HL-60 (cell line): Measurements from ENCODE around the gene PIM3.

Experiments used
- DNase-seq, 2 experiments: peaks; one replicate each; pipeline ENCODE4 v3.0.0-alpha.2; 2010 to 2020; ENCODE audit warnings: low read depth in 1 of 2, low spot score in 1 of 2
- H3K27ac ChIP-seq: fragments of 250-450 bp; sonication (Bioruptor Pico); replicated peaks from 2 replicates; pipeline ENCODE4 v1.5.1; 2020; ENCODE audit warnings: mild to moderate bottlenecking, moderate library complexity
- H3K27me3 ChIP-seq: fragments of 250-450 bp; sonication (Bioruptor Pico); 2 replicates; pipeline ENCODE4 v1.5.1; 2021; ENCODE audit warnings: mild to moderate bottlenecking, moderate library complexity; ENCODE audit not compliant: insufficient read depth, poor library complexity, severe bottlenecking
- H3K4me3 ChIP-seq: replicated peaks from 2 replicates; pipeline ENCODE4 v1.5.1; 2011; ENCODE audit warnings: mild to moderate bottlenecking, control low read depth, low read length; ENCODE audit not compliant: insufficient read depth
- CTCF ChIP-seq: IDR thresholded peaks from one replicate; pipeline ENCODE4 v1.5.1; 2011; ENCODE audit warnings: low read length, control low read depth, inconsistent platforms; ENCODE audit not compliant: insufficient read depth
- GABPA ChIP-seq: IDR thresholded peaks from 2 replicates; pipeline ENCODE4 v1.6.1; 2012; ENCODE audit warnings: low read depth
- POLR2AphosphoS5 ChIP-seq: IDR thresholded peaks from 2 replicates; pipeline ENCODE4 v1.6.1; 2012; ENCODE audit warnings: low read depth
- REST ChIP-seq: IDR thresholded peaks from 2 replicates; pipeline ENCODE4 v1.6.1; 2012; ENCODE audit warnings: low read depth; ENCODE audit not compliant: insufficient replicate concordance
- SPI1 ChIP-seq: IDR thresholded peaks from 2 replicates; pipeline ENCODE4 v1.6.1; 2012; ENCODE audit warnings: low read depth, mild to moderate bottlenecking, borderline replicate concordance

PIM3 gene

GRCh38 chr22:49917974-49918910 is 42.3 kb upstream of the PIM3 start, which contains the start of the genes ALG12 and CRELD2:
TSS of gene ALG12 (minus strand) at chr22:49918438. CDS start at chr22:49913765, 4,673 bp downstream.
TSS of gene CRELD2 (plus strand) at chr22:49918634. CDS start at chr22:49918770, 136 bp downstream.
- H3K27ac ChIP-seq, result peak within 1 kb of the TSS; percentile 75
- peak; percentile 91 to 97 for DNase-seq
- no peaks in the 10 kb centered on the region for H3K27me3 ChIP-seq
- peak within 1 kb of the TSS; percentile 91 for H3K4me3 ChIP-seq
- TF ChIP-seq REST (no peak), POLR2AphosphoS5 (peak; percentile 28; the same call in 1 of the 2 replicates), CTCF (no peak), SPI1 (no peak), GABPA (no peak)

DNA sequence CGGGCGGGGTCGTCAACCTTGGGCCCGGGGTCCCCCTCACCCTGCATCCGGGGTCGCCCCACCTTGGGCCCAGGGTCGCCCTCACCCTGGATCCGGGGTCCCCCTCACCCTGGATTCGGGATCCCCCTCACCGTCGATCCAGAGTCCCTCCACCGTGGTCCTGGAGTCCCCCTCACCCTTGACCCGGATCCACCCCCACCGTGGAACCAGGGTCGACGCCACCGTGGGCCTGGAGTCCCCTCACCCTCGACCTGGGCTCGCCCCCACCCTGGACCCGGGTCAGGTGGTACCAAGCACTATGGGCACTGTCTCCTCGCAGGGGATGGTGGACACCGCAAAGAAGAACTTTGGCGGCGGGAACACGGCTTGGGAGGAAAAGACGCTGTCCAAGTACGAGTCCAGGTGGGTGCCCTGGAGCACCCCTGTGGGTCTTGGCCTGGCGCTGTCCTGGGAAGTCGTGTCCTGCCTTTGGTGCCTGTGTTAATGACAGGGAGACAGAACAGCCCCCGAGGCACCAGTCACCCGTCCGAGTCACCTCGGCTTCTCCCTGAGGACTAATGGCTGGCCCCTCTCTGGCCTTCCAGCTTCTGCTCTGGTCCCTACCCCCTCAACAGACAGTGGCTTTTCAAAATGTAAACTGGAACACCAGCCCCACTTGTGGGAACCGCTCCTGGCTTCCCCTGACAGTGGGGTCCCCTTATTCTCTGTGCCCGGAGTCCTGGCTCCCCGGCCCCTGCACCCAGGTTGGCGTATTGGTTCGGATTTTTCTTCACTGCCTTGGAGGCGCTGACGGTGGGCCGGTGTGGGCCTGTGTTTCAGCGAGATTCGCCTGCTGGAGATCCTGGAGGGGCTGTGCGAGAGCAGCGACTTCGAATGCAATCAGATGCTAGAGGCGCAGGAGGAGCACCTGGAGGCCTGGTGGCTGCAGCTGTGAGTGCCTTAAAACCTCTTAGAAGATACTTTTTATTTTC is 41.4 kb upstream of the PIM3 start:
- Histone ChIP-seq H3K4me3 (peak overlapping the region; percentile 74), H3K27me3 (no peaks in the 10 kb centered on the region), H3K27ac (peak overlapping the region; percentile 51)
- DNase-seq, result no peak
- no peak for TF ChIP-seq GABPA
- TF ChIP-seq CTCF, result no peak
- no peak for TF ChIP-seq REST
- no peak for TF ChIP-seq POLR2AphosphoS5
- TF ChIP-seq SPI1, result no peak

GRCh38 chr22:49920859-49921258 is 39.7 kb upstream of the PIM3 start:
- H3K27me3 ChIP-seq, result no peaks in the 10 kb centered on the region
- H3K27ac ChIP-seq, result no peak overlapping the region
- no peak overlapping the region for H3K4me3 ChIP-seq
- no peak for DNase-seq
- TF ChIP-seq GABPA (no peak), REST (no peak), POLR2AphosphoS5 (no peak), SPI1 (no peak), CTCF (no peak)
